ENCODE data around the gene ELMOD1.

ELMOD1 gene

GRCh38 chr11:107631931-107632330 lies 41.0 kb downstream of the ELMOD1 start:
- no peak overlapping the region for H3K4me3 ChIP-seq (ENCODE audit: low read depth, low read length)
- no peak for DNase-seq (ENCODE audit: low read depth)
- no peak for TF ChIP-seq CTCF (conservative IDR thresholded peaks at IDR 0.05; ENCODE audit: low read depth, low read length)

- DNase-seq (ENCODE audit: low read depth): no peak
- H3K4me3 ChIP-seq (ENCODE audit: low read depth, low read length): no peak overlapping the region
- TF ChIP-seq CTCF (conservative IDR thresholded peaks at IDR 0.05; ENCODE audit: low read depth, low read length): no peak
Observed at GRCh38 chr11:107646783-107647182, 55.8 kb downstream of the ELMOD1 start.

- no peak for TF ChIP-seq CTCF (conservative IDR thresholded peaks at IDR 0.05; ENCODE audit: low read depth, low read length)
- H3K4me3 ChIP-seq (ENCODE audit: low read depth, low read length): no peak overlapping the region
- no peak for DNase-seq (ENCODE audit: low read depth)
Observed at GRCh38 chr11:107648242-107648641, 57.3 kb downstream of the ELMOD1 start.

- H3K4me3 ChIP-seq (ENCODE audit: low read depth, low read length): no peak overlapping the region
- DNase-seq (ENCODE audit: low read depth): no peak
- peak; percentile 13 for TF ChIP-seq CTCF (conservative IDR thresholded peaks at IDR 0.05; ENCODE audit: low read depth, low read length)
Observed at GRCh38 chr11:107651672-107652071, 60.7 kb downstream of the ELMOD1 start.

- no peak for TF ChIP-seq CTCF (conservative IDR thresholded peaks at IDR 0.05; ENCODE audit: low read depth, low read length)
- H3K4me3 ChIP-seq (ENCODE audit: low read depth, low read length): no peak overlapping the region
- DNase-seq (ENCODE audit: low read depth): peak; percentile 17
Observed at GRCh38 chr11:107653076-107653475, 62.1 kb downstream of the ELMOD1 start.

- DNase-seq (ENCODE audit: low read depth): no peak
- no peak for TF ChIP-seq CTCF (conservative IDR thresholded peaks at IDR 0.05; ENCODE audit: low read depth, low read length)
- no peak overlapping the region for H3K4me3 ChIP-seq (ENCODE audit: low read depth, low read length)
Observed at GRCh38 chr11:107655602-107656001, 64.7 kb downstream of the ELMOD1 start.

- no peak for DNase-seq (ENCODE audit: low read depth)
- no peak for TF ChIP-seq CTCF (conservative IDR thresholded peaks at IDR 0.05; ENCODE audit: low read depth, low read length)
- H3K4me3 ChIP-seq (ENCODE audit: low read depth, low read length): no peak overlapping the region
Observed at GRCh38 chr11:107659310-107659709, 68.4 kb downstream of the ELMOD1 start.

Data from choroid plexus epithelial cell (primary cell).